Gastrocnemius medialis (tissue), 4 donors: ENCODE results near the gene JMJD7. TPM values are rescaled to one million over a fixed set of nuclear protein-coding genes. Genes with fewer than 3 reads are reported as not detected.

Experiments
- ATAC-seq, 2 donors: fragments of 150-250 bp; one replicate each; pipeline ENCODE4 v1.9.1; 2016
- DNase-seq, 2 donors: peaks; one replicate each; pipeline ENCODE4 v3.0.0-alpha.2; 2019
- H3K27ac ChIP-seq, 4 donors: fragments of 200-600 bp; sonication (generic); 1 replicate in 1 of 4; 2 replicates in 3 of 4; pipeline ENCODE4 v1.5.1; 2016 to 2018; ENCODE audit warnings: mild to moderate bottlenecking in 2 of 4, moderate library complexity in 1 of 4
- H3K27me3 ChIP-seq, 3 donors: fragments of 200-600 bp; sonication (generic) in 2 of 3; 1 replicate in 1 of 3; 2 replicates in 2 of 3; pipeline versions ENCODE4 v1.5.1 to v1.6.0; 2016 to 2019; ENCODE audit warnings: mild to moderate bottlenecking in 1 of 3, moderate library complexity in 1 of 3
- H3K36me3 ChIP-seq, 2 donors: fragments of 200-600 bp; sonication (generic) in 1 of 2; one replicate each; pipeline ENCODE4 v1.5.1; 2017 to 2018
- H3K4me1 ChIP-seq, 2 donors: fragments of 200-600 bp; sonication (generic) in 1 of 2; one replicate each; pipeline ENCODE4 v1.5.1; 2016 to 2017; ENCODE audit warnings: mild to moderate bottlenecking in 2 of 2
- H3K4me3 ChIP-seq, 4 donors: fragments of 200-600 bp; sonication (generic) in 3 of 4; 1 replicate in 1 of 4; 2 replicates in 3 of 4; pipeline ENCODE4 v1.5.1; 2016 to 2019; ENCODE audit warnings: mild to moderate bottlenecking in 2 of 4
- H3K9me3 ChIP-seq, 3 donors: fragments of 200-600 bp; sonication (generic) in 2 of 3; 1 replicate in 1 of 3; 2 replicates in 2 of 3; pipeline ENCODE4 v1.5.1; 2016 to 2019
- POLR2A ChIP-seq, 2 donors: fragments of 450-650 bp; IDR thresholded peaks; one replicate each; pipeline ENCODE4 v1.6.1; 2017; ENCODE audit warnings: antibody characterized with exemption in 2 of 2, mild to moderate bottlenecking in 2 of 2, moderate library complexity in 2 of 2
- in situ Hi-C, 4 donors: fragments of 200-750 bp; cut with MboI; loops; one replicate each; pipeline versions ENCODE4 v1.15.0 to v1.8.0; 2017; ENCODE audit warnings: low sequenced_read_pairs in 4 of 4
- intact Hi-C: fragments of 100-400 bp; cut with DNase I; formaldehyde crosslinking; loops from one replicate; pipeline ENCODE4 v1.15.1; 2023; ENCODE audit warnings: low total_unique reads
- total RNA-seq, 4 donors: library from RNA; depleted of rRNA; stranded (reverse); fragments of >200 nt; gene quantifications; one replicate each; pipeline versions ENCODE4 v1.1.0 to v1.2.3, GENCODE V29; 2016
- TF ChIP-seq, protein P1 (sequence below), 5 experiments: fragments of 450-650 bp in 3 of 5; fragments of 200-600 bp in 2 of 5; sonication (generic) in 2 of 5; IDR thresholded peaks in 4 of 5; conservative IDR thresholded peaks in 1 of 5; 1 replicate in 4 of 5; 2 replicates in 1 of 5; pipeline ENCODE4 v1.5.1; 2016 to 2019; ENCODE audit warnings: antibody characterized with exemption in 5 of 5, mild to moderate bottlenecking in 3 of 5, moderate library complexity in 3 of 5

JMJD7 gene
- total RNA-seq, 4 donors from 2014 or later: 1.7 to 7.6 (median 3.9) TPM

GRCh38 chr15:41791547-41791937 is 36.4 kb upstream of the JMJD7 start:
- intact Hi-C loops: loop anchor here (2.0 kb wide), 1 partner anchor 17 kb away; the partner anchor contains the start of gene MAPKBP1
- DNase-seq (no peak), ATAC-seq (no peak)
- in situ Hi-C loops: no loop called here
- H3K4me1 ChIP-seq: peaks cover 50% of the 10 kb centered on the region in 2 donors
- H3K9me3 ChIP-seq: no peaks in the 10 kb centered on the region
- H3K36me3 ChIP-seq: no peaks in the 10 kb centered on the region
- peak overlapping the region; percentile 47 to 77 (median 66) for H3K27ac ChIP-seq
- no peak overlapping the region for H3K4me3 ChIP-seq
- no peak for TF ChIP-seq POLR2A (IDR thresholded peaks at IDR 0.05)
- TF ChIP-seq, protein P1, sequence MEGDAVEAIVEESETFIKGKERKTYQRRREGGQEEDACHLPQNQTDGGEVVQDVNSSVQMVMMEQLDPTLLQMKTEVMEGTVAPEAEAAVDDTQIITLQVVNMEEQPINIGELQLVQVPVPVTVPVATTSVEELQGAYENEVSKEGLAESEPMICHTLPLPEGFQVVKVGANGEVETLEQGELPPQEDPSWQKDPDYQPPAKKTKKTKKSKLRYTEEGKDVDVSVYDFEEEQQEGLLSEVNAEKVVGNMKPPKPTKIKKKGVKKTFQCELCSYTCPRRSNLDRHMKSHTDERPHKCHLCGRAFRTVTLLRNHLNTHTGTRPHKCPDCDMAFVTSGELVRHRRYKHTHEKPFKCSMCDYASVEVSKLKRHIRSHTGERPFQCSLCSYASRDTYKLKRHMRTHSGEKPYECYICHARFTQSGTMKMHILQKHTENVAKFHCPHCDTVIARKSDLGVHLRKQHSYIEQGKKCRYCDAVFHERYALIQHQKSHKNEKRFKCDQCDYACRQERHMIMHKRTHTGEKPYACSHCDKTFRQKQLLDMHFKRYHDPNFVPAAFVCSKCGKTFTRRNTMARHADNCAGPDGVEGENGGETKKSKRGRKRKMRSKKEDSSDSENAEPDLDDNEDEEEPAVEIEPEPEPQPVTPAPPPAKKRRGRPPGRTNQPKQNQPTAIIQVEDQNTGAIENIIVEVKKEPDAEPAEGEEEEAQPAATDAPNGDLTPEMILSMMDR (IDR thresholded peaks at IDR 0.05 in 4 of 5, conservative IDR thresholded peaks at IDR 0.05 in 1 of 5): no peak
- H3K27me3 ChIP-seq: no peaks in the 10 kb centered on the region

- in situ Hi-C loops: no loop called here
- Histone ChIP-seq H3K27me3 (no peaks in the 10 kb centered on the region), H3K9me3 (no peaks in the 10 kb centered on the region), H3K4me3 (no peak overlapping the region), H3K4me1 (peaks cover 52 to 53% of the 10 kb centered on the region in 2 donors), H3K36me3 (no peaks in the 10 kb centered on the region), H3K27ac (peak overlapping the region; percentile 47 to 77 (median 66))
- intact Hi-C loops: loop anchor here (2.0 kb wide), 1 partner anchor 17 kb away; the partner anchor contains the start of gene MAPKBP1
- no peak for DNase-seq
- TF ChIP-seq, protein P1 (IDR thresholded peaks at IDR 0.05 in 4 of 5, conservative IDR thresholded peaks at IDR 0.05 in 1 of 5): no peak
- no peak for TF ChIP-seq POLR2A (IDR thresholded peaks at IDR 0.05)
- peak; percentile 77 to 78 for ATAC-seq
Observed at GRCh38 chr15:41792000-41792637, 35.8 kb upstream of the JMJD7 start.

DNA sequence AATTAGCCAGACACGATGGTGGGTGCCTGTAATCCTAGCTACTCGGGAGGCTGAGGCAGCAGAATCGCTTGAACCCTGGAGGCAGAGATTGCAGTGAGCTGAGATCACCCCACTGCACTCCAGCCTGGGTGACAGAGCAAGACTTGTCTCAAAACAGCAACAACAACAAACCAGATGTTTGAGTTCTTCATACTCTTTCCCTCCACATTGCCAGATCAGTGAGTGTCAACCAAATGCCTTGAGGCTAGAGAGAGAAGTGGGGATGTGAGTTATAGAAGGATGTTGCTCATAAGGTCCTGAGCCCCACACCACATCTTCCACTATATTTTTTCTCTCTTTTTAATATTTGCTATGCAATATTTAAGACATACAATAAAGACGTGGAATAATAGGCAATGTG is 33.8 kb upstream of the JMJD7 start:
- intact Hi-C loops: no loop called here

GRCh38 chr15:41795996-41796856 is 31.7 kb upstream of the JMJD7 start:
- TF ChIP-seq, protein P1 (IDR thresholded peaks at IDR 0.05 in 4 of 5, conservative IDR thresholded peaks at IDR 0.05 in 1 of 5): no peak
- TF ChIP-seq POLR2A (IDR thresholded peaks at IDR 0.05): no peak
- Histone ChIP-seq H3K36me3 (peaks cover 0 to 14% of the 10 kb centered on the region in 2 donors), H3K4me3 (no peak overlapping the region), H3K27me3 (no peaks in the 10 kb centered on the region), H3K4me1 (peaks cover 23 to 24% of the 10 kb centered on the region in 2 donors), H3K9me3 (no peaks in the 10 kb centered on the region), H3K27ac (peak overlapping the region in 1 of 4 donors; percentile 23)
- ATAC-seq (no peak), DNase-seq (no peak)
- in situ Hi-C loops (no loop called here), intact Hi-C loops (no loop called here)

More for the DNA sequence above, 33.8 kb upstream of the JMJD7 start:
- no peak overlapping the region for H3K27ac ChIP-seq
- no peaks in the 10 kb centered on the region for H3K9me3 ChIP-seq
- no peak for TF ChIP-seq POLR2A (IDR thresholded peaks at IDR 0.05)
- TF ChIP-seq, protein P1 (IDR thresholded peaks at IDR 0.05 in 4 of 5, conservative IDR thresholded peaks at IDR 0.05 in 1 of 5): no peak
- H3K4me1 ChIP-seq: peaks cover 45% of the 10 kb centered on the region in 2 donors
- no peaks in the 10 kb centered on the region for H3K27me3 ChIP-seq
- H3K4me3 ChIP-seq: no peak overlapping the region
- H3K36me3 ChIP-seq: no peaks in the 10 kb centered on the region
- in situ Hi-C loops: no loop called here
- DNase-seq: no peak
- ATAC-seq: no peak
